Measurements from ENCODE around the gene IQGAP2.

Gene IQGAP2

DNA sequence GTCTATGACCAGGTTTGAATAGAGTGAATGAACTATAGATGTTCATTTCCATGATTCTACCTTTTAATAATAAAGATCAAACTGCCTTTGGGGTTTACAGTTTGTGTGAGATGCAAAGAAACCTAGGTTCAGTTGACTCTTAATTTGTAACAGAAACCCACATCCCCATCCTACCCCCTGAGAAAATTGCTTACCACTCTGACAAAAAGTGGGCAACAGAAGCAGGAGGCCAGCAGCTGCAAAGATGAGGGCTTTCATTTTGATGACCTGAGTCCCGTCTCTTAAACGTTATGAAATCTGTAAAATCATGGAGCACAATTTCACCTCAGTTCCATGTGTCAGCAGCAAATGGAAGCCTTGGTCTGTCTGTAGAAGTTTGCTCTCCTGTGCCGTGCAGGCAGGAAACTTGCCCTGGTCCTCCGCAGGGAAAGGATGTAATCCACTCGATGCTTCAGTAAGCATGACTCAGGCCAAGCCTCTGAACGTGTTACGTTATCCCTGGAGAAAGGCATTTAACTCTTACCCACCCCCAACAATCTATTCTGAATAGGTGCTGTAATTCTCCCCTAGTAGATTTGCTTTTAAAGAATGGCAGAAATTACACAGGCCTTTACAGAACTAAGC lies 220.0 kb downstream of the IQGAP2 start, which contains the start of gene F2RL2:
F2RL2 (minus strand) TSS at position 431 of the 624 bp plus-strand sequence; CDS start at position 258, 173 bp downstream.
- Mint-ChIP-seq H3K4me1 (peaks cover 3% of the 10 kb centered on the region), H3K27me3 (peaks cover 6% of the 10 kb centered on the region), H3K9me3 (no peaks in the 10 kb centered on the region), H3K36me3 (no peaks in the 10 kb centered on the region), H3K4me3 (no peak within 1 kb of the TSS), H3K27ac (no peak within 1 kb of the TSS)
- DNase-seq (ENCODE audit: low spot score in 2 of 2): no peak
- ATAC-seq (ENCODE audit: low read depth): no peak

- no peak overlapping the region for H3K4me3 Mint-ChIP-seq
- DNase-seq (ENCODE audit: low spot score in 2 of 2) (no peak), ATAC-seq (ENCODE audit: low read depth) (no peak)
- H3K4me1 Mint-ChIP-seq: peaks cover 3% of the 10 kb centered on the region
- no peak overlapping the region for H3K27ac Mint-ChIP-seq
- no peaks in the 10 kb centered on the region for H3K9me3 Mint-ChIP-seq
- peaks cover 6% of the 10 kb centered on the region for H3K27me3 Mint-ChIP-seq
- H3K36me3 Mint-ChIP-seq: no peaks in the 10 kb centered on the region
Measured at GRCh38 chr5:76625087-76625815, 222.2 kb downstream of the IQGAP2 start.

DNA sequence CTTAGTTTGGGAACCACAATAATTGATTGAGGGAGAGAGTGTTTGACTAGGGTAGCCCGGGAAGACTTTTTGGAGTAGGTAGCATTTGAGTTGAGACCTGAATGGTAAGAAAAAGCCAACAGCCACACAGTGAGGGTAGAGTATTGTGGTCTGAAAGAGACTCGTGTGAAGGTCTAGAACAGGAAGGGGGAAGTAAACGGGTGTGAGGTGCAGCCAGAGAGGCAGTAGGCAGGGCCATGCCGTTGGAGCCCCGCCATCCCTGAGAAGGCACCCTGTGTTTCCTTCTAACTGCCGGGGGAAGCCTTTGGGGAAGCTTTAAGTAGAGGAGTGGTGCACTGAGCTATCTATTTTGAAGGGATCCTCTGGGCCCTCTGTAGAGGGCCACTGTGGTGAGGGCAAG lies 223.7 kb downstream of the IQGAP2 start:
- peaks cover 3% of the 10 kb centered on the region for H3K27me3 Mint-ChIP-seq
- ATAC-seq (ENCODE audit: low read depth): no peak
- H3K4me1 Mint-ChIP-seq: no peaks in the 10 kb centered on the region
- H3K4me3 Mint-ChIP-seq: no peak overlapping the region
- H3K27ac Mint-ChIP-seq: no peak overlapping the region
- no peak for DNase-seq (ENCODE audit: low spot score in 2 of 2)
- no peaks in the 10 kb centered on the region for H3K36me3 Mint-ChIP-seq
- H3K9me3 Mint-ChIP-seq: no peaks in the 10 kb centered on the region

- ATAC-seq (ENCODE audit: low read depth): no peak
- Mint-ChIP-seq H3K27ac (no peak overlapping the region), H3K27me3 (peaks cover 2% of the 10 kb centered on the region), H3K4me3 (no peak overlapping the region), H3K4me1 (peaks cover 4% of the 10 kb centered on the region), H3K9me3 (no peaks in the 10 kb centered on the region), H3K36me3 (peaks cover 3% of the 10 kb centered on the region)
- no peak for DNase-seq (ENCODE audit: low spot score in 2 of 2)
Measured at GRCh38 chr5:76634661-76635060, 231.6 kb downstream of the IQGAP2 start.

- ATAC-seq (ENCODE audit: low read depth) (no peak), DNase-seq (ENCODE audit: low spot score in 2 of 2) (no peak)
- Mint-ChIP-seq H3K4me1 (peaks cover 4% of the 10 kb centered on the region), H3K27me3 (peaks cover 2% of the 10 kb centered on the region), H3K9me3 (no peaks in the 10 kb centered on the region), H3K4me3 (no peak overlapping the region), H3K36me3 (peaks cover 3% of the 10 kb centered on the region), H3K27ac (no peak overlapping the region)
Measured at GRCh38 chr5:76637490-76637889, 234.4 kb downstream of the IQGAP2 start.

DNA sequence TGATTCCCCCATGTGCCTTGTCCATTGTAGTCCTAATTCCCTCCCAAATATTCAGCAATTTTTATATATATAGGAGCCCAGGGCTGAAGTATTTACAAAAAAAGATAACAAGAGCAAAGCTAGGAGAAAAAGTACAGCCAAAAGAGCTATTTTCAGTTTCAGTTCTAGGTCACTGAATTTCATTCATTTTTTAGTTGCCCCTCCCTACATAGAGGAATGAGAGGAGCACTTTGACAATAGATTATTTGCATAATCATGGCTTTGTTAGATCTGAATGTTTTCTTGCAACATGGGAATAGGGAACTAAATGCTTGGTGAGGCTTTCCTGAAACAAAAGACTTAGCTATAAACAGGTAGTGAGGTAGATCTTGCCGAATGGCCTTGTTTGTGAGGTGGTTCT lies 235.4 kb downstream of the IQGAP2 start:
- H3K27ac Mint-ChIP-seq: peak overlapping the region; percentile 26

DNA sequence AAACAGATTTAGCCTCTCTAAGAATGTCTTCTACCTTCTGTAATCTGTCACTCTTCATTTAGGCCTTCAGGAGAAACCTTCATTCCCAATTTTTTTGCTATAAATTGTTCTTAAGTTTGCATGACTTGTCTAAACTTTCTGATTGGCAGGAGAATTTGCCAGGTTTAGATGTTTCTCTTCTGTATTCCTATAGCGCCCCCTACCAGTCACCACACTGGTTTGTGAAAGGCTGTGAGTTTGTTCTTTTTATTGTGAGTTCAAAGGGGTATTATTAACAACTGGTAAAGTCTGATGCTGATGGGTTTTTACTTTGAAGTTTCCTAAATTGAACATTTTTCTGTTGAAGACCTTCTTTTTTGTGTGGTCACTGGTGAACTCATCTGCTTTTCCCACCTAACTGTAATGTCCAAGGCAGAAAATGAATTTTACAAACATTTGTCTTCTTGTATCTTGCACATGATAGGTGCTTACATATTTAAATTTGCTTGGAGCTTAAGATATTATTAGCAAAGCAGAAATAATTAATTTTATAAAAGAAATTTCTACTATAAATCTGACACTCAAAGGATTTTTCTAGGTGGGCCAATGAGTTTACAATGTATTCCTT lies 238.5 kb downstream of the IQGAP2 start:
- DNase-seq (ENCODE audit: low spot score in 2 of 2) (peak; percentile 25 to 43), ATAC-seq (ENCODE audit: low read depth) (peak; percentile 32)
- Mint-ChIP-seq H3K4me3 (no peak overlapping the region), H3K36me3 (peaks cover 6% of the 10 kb centered on the region), H3K4me1 (peaks cover 4% of the 10 kb centered on the region), H3K27ac (no peak overlapping the region), H3K27me3 (peaks cover 1% of the 10 kb centered on the region), H3K9me3 (no peaks in the 10 kb centered on the region)

More for the DNA sequence above, 235.4 kb downstream of the IQGAP2 start:
- Mint-ChIP-seq H3K27me3 (peaks cover 2% of the 10 kb centered on the region), H3K4me1 (peaks cover 4% of the 10 kb centered on the region), H3K4me3 (no peak overlapping the region), H3K9me3 (no peaks in the 10 kb centered on the region), H3K36me3 (peaks cover 3% of the 10 kb centered on the region)
- ATAC-seq (ENCODE audit: low read depth) (no peak), DNase-seq (ENCODE audit: low spot score in 2 of 2) (no peak)

DNA sequence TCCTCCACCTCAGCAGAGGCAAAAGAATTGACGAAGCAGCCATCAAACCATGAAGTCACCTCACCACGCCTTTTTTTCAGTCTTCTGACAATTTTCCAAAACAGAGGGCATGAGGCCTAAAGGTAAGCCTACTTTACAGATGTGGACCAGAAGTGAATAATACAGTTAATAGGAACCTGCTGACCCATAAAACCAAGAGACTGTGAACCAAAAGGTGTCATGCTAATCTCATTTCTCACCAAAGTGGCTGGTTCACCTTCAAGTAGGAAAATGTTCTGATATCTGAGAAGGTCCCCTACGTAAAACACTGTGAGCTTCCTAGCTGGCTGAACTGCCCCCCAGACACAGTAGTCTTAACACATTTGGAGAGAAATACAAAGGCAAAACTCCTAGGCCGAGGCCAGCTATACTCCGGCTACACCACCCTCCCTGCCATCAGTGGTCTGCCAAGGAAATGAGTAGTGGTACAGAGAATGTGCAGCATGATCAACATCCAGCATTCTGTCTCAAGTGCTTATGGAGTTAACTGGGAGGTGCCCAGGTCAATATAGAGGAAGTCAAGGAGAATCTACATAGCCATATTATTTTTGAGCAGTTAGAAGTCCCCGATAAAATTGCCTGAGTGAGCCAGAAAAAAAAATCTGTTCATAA lies 239.4 kb downstream of the IQGAP2 start:
- Mint-ChIP-seq H3K27me3 (no peaks in the 10 kb centered on the region), H3K4me1 (peaks cover 4% of the 10 kb centered on the region), H3K36me3 (peaks cover 10% of the 10 kb centered on the region), H3K4me3 (no peak overlapping the region), H3K9me3 (peaks cover 1% of the 10 kb centered on the region), H3K27ac (no peak overlapping the region)
- ATAC-seq (ENCODE audit: low read depth) (no peak), DNase-seq (ENCODE audit: low spot score in 2 of 2) (no peak)

DNA sequence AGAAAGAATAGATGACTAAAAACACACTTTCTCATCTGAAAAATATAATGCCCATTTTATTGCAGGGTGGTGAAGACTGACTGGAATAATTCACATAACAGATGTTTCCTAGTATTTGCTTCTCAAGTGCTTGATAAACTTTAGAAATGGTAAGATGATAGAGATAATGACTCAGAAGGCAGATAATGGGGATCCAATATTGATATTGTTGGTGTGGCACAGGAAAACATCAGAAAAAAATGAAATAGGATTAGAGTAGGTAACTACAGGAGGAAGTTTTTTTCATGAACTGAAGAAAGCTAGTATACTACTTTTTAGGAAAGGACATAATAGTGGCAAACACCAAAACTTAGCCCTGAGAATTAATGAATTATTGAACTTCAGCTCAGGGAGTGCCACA lies 240.3 kb downstream of the IQGAP2 start:
- DNase-seq (ENCODE audit: low spot score in 2 of 2): no peak
- H3K27ac Mint-ChIP-seq: no peak overlapping the region
- no peak overlapping the region for H3K4me3 Mint-ChIP-seq
- peaks cover 4% of the 10 kb centered on the region for H3K4me1 Mint-ChIP-seq
- H3K9me3 Mint-ChIP-seq: peaks cover 3% of the 10 kb centered on the region
- no peaks in the 10 kb centered on the region for H3K27me3 Mint-ChIP-seq
- peaks cover 15% of the 10 kb centered on the region for H3K36me3 Mint-ChIP-seq
- no peak for ATAC-seq (ENCODE audit: low read depth)

GRCh38 chr5:76649140-76649539 lies 246.1 kb downstream of the IQGAP2 start:
- H3K27me3 Mint-ChIP-seq: no peaks in the 10 kb centered on the region
- DNase-seq (ENCODE audit: low spot score in 2 of 2) (no peak), ATAC-seq (ENCODE audit: low read depth) (no peak)
- peaks cover 16% of the 10 kb centered on the region for H3K9me3 Mint-ChIP-seq
- no peak overlapping the region for H3K27ac Mint-ChIP-seq
- H3K4me3 Mint-ChIP-seq: no peak overlapping the region
- peaks cover 28% of the 10 kb centered on the region for H3K36me3 Mint-ChIP-seq
- H3K4me1 Mint-ChIP-seq: no peaks in the 10 kb centered on the region

DNA sequence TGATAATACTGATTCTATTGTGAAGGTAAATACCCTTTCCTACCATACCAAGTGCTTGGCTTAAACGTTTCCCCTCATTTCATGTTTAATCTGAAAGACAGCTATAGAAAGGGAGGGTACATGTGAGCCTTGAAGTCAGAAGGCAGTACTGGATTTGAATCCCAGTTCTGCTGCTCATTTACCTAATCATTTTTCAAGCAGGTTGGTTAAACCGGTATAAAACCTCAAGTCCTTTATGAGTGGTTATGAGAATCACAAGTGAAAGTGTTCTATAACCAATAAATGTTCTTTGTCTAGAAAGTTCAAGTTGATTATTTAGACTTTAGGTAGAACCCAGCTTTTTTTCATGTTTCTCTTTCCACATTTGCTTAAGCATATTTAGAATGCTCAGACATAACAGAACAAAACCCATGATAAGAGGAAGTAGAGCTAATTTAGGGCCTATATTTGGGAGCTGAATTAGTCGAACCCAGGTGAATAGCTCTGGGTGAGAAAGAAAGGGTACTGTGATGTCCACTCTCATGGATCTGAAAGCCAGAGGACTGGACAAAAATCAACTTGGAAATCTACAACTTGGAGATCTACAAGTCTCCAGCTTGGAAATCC lies 249.8 kb downstream of the IQGAP2 start:
- Mint-ChIP-seq H3K9me3 (peaks cover 14% of the 10 kb centered on the region), H3K27ac (no peak overlapping the region), H3K4me3 (no peak overlapping the region), H3K36me3 (peaks cover 15% of the 10 kb centered on the region), H3K4me1 (no peaks in the 10 kb centered on the region), H3K27me3 (no peaks in the 10 kb centered on the region)
- ATAC-seq (ENCODE audit: low read depth): no peak
- no peak for DNase-seq (ENCODE audit: low spot score in 2 of 2)

GRCh38 chr5:76657091-76657490 lies 254.0 kb downstream of the IQGAP2 start:
- Mint-ChIP-seq H3K4me1 (no peaks in the 10 kb centered on the region), H3K4me3 (no peak overlapping the region), H3K27ac (no peak overlapping the region), H3K36me3 (peaks cover 5% of the 10 kb centered on the region), H3K9me3 (no peaks in the 10 kb centered on the region), H3K27me3 (no peaks in the 10 kb centered on the region)
- DNase-seq (ENCODE audit: low spot score in 2 of 2) (no peak), ATAC-seq (ENCODE audit: low read depth) (no peak)

GRCh38 chr5:76657683-76658311 lies 254.7 kb downstream of the IQGAP2 start:
- DNase-seq (ENCODE audit: low spot score in 2 of 2): no peak

More at GRCh38 chr5:76657683-76658311, 254.7 kb downstream of the IQGAP2 start:
- no peaks in the 10 kb centered on the region for H3K27me3 Mint-ChIP-seq
- H3K4me1 Mint-ChIP-seq: no peaks in the 10 kb centered on the region
- no peak for ATAC-seq (ENCODE audit: low read depth)
- peaks cover 5% of the 10 kb centered on the region for H3K36me3 Mint-ChIP-seq
- no peak overlapping the region for H3K27ac Mint-ChIP-seq
- no peaks in the 10 kb centered on the region for H3K9me3 Mint-ChIP-seq
- no peak overlapping the region for H3K4me3 Mint-ChIP-seq
